D721Med (cell line): ENCODE results near the gene OR5K1.

Source experiments
- DNase-seq: peaks from one replicate; pipeline ENCODE4 v3.0.0; 2011; ENCODE audit warnings: low spot score; ENCODE audit not compliant: insufficient read length
- FAIRE-seq: peaks from 2 replicates; lab custom pipeline; 2011; peaks lifted over from hg19 to GRCh38; lab: Jason Lieb, UNC
- CTCF ChIP-seq: IDR thresholded peaks from 2 replicates; pipeline ENCODE4 v1.5.1; 2012; ENCODE audit warnings: mild to moderate bottlenecking, control low read depth; ENCODE audit not compliant: insufficient read depth; ENCODE audit errors: missing control alignments

Gene OR5K1

GRCh38 chr3:98462901-98463300 is at the start of gene OR5K1:
TSS of gene OR5K1 (plus strand) at chr3:98463201. CDS start at chr3:98469577, 6,376 bp downstream.
- TF ChIP-seq CTCF = no peak
- FAIRE-seq = no peak
- DNase-seq = no peak

- no peak for TF ChIP-seq CTCF
- no peak for FAIRE-seq
- DNase-seq = no peak
These were observed 30.4 kb upstream of the OR5K1 start for GRCh38 chr3:98432575-98432974.

GRCh38 chr3:98433764-98434163 is 29.2 kb upstream of the OR5K1 start:
- no peak for FAIRE-seq
- DNase-seq = no peak
- no peak for TF ChIP-seq CTCF

DNA sequence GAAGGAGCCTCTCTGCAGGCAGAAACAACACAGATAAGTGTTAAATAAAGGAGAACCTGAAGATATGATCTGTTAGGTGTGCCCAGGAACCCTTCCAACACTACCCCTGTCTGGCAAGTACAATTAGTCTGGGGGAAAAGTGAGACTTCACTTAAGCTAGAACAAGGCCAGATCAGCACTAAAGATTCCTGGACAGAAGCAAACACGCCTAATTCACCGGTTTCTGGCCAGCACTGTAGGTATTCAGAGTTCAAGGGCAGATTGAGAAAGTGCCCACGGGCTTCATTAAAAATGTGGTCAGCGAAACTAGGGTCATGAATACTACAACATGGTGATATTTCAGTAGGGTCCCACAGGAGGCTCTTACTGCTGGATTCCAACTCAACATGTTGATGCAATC is 28.6 kb upstream of the OR5K1 start:
- FAIRE-seq (no peak), DNase-seq (no peak)
- TF ChIP-seq CTCF = no peak

DNA sequence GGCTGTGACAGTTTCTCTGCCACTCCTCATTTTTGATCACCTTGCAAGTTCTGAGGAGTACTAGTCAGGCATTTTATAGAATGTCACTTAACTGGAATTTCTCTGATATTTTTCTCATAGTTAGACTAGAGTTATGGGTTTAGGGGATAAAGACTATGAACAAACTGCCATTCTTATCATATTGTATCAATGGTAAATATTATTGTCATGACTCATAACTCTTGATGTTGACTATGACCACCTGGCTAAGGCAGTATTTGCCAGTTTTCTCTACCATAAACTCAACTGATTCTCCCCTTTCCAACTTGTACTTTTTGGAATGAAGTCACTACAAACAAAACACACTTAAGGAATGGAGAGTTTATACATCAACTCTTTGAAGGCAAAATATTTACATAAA is 22.7 kb upstream of the OR5K1 start:
- no peak for TF ChIP-seq CTCF
- DNase-seq (no peak), FAIRE-seq (no peak)

DNA sequence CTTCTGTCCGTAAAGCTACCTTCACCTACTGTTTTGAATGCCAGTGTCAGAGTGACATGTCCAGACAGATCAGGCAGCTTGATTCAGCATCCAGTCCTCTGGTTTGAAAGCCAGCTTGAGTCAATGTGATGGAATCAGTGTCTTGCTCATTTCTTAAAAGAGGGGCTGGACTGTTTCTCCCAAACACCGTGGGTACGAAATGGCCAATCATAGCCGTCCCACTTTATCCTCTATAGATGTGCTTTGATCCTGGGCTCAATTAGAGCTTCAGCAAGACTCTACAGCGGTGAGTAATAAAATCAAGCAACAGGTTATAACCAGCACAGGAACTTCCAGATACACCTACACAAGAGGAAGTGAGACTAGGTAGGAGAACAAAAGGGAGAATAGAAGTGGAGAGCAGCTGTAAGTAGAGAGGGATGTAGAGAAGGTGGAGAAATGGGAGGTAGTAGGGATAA is 17.0 kb upstream of the OR5K1 start:
- DNase-seq (no peak), FAIRE-seq (no peak)
- no peak for TF ChIP-seq CTCF

- DNase-seq (no peak), FAIRE-seq (no peak)
- no peak for TF ChIP-seq CTCF
These were observed 13.3 kb upstream of the OR5K1 start for GRCh38 chr3:98449606-98450193.
